Neural cell (in vitro differentiated cells): ENCODE measurements around the gene PIP5K1B. TPM values are rescaled to one million over a fixed set of nuclear protein-coding genes. Genes with fewer than 3 reads are reported as not detected.

ENCODE experiments used
- H2AFZ ChIP-seq: fragments of 200-600, 300-800 bp; sonication (generic), shearing (Covaris generic); 2 replicates; pipeline ENCODE4 v1.6.0; 2014; ENCODE audit warnings: low read depth, mild to moderate bottlenecking, antibody characterized with exemption, low read length, moderate library complexity
- H3F3A ChIP-seq: fragments of 200-600 bp; shearing (Covaris generic); 2 replicates; pipeline ENCODE4 v1.6.1; 2016; ENCODE audit warnings: mild to moderate bottlenecking, moderate library complexity, mixed read lengths, antibody characterized with exemption, low read length; ENCODE audit not compliant: insufficient read depth, poor library complexity, severe bottlenecking
- H3K27ac ChIP-seq: fragments of 200-600, 300-800 bp; sonication (generic), shearing (Covaris generic); 2 replicates; pipeline ENCODE4 v1.5.1; 2014; ENCODE audit warnings: mild to moderate bottlenecking, low read length, moderate library complexity
- H3K27me3 ChIP-seq: fragments of 300-800, 200-600 bp; sonication (generic), shearing (Covaris generic); 2 replicates; pipeline ENCODE4 v1.6.0; 2014; ENCODE audit warnings: mild to moderate bottlenecking, low read depth, low read length, moderate library complexity; ENCODE audit not compliant: insufficient read depth
- H3K36me3 ChIP-seq: fragments of 300-800, 200-600 bp; sonication (generic), shearing (Covaris generic); 2 replicates; pipeline ENCODE4 v1.5.1; 2014; ENCODE audit warnings: mild to moderate bottlenecking, antibody characterized with exemption, low read length, moderate library complexity; ENCODE audit not compliant: insufficient read depth
- H3K4me2 ChIP-seq: fragments of 300-800, 200-600 bp; sonication (generic), shearing (Covaris generic); 2 replicates; pipeline ENCODE4 v1.6.0; 2014; ENCODE audit warnings: mild to moderate bottlenecking, low read length
- H3K4me3 ChIP-seq: fragments of 300-800, 200-600 bp; sonication (generic), shearing (Covaris generic); 2 replicates; pipeline ENCODE4 v1.5.1; 2014; ENCODE audit warnings: mild to moderate bottlenecking, low read length, moderate library complexity
- H3K79me2 ChIP-seq: fragments of 200-600 bp; shearing (Covaris generic); replicated peaks from 2 replicates; pipeline ENCODE4 v1.6.0; 2014; ENCODE audit warnings: mild to moderate bottlenecking, low read length, moderate library complexity; ENCODE audit not compliant: insufficient read depth
- H3K9ac ChIP-seq: fragments of 300-800, 200-600 bp; sonication (generic), shearing (Covaris generic); 2 replicates; pipeline ENCODE4 v1.6.1; 2016; ENCODE audit warnings: mild to moderate bottlenecking, low read length, mixed read lengths
- H3K9me2 ChIP-seq: fragments of 200-600 bp; shearing (Covaris generic); 2 replicates; pipeline ENCODE4 v1.6.1; 2016; ENCODE audit warnings: mild to moderate bottlenecking, low read length, mixed read lengths; ENCODE audit not compliant: insufficient read depth
- H3K9me3 ChIP-seq: fragments of 200-600, 300-800 bp; sonication (generic), shearing (Covaris generic); 2 replicates; pipeline ENCODE4 v1.6.1; 2016; ENCODE audit warnings: mild to moderate bottlenecking, mixed run types, low read length, moderate library complexity, mixed read lengths
- H4K20me1 ChIP-seq: fragments of 200-600 bp; shearing (Covaris generic); 2 replicates; pipeline ENCODE4 v1.6.1; 2016; ENCODE audit warnings: mild to moderate bottlenecking, mixed run types; ENCODE audit not compliant: insufficient read depth
- EP300 ChIP-seq: fragments of 450-650 bp; conservative IDR thresholded peaks from 2 replicates; pipeline ENCODE4 v1.6.1; 2014; ENCODE audit warnings: antibody characterized with exemption, mild to moderate bottlenecking, moderate library complexity; ENCODE audit not compliant: poor library complexity, severe bottlenecking
- EZH2 ChIP-seq: fragments of 200-600, 300-800 bp; shearing (Covaris generic), sonication (generic); IDR thresholded peaks from 2 replicates; pipeline ENCODE4 v1.6.1; 2014; ENCODE audit warnings: antibody characterized with exemption, low read length, borderline replicate concordance, mild to moderate bottlenecking; ENCODE audit not compliant: insufficient read depth, poor library complexity, severe bottlenecking
- MXI1 ChIP-seq: fragments of 450-650 bp; conservative IDR thresholded peaks from 2 replicates; pipeline ENCODE4 v1.6.1; 2014; ENCODE audit warnings: antibody characterized with exemption, mild to moderate bottlenecking; ENCODE audit not compliant: poor library complexity, severe bottlenecking
- POLR2AphosphoS5 ChIP-seq: IDR thresholded peaks from 2 replicates; pipeline ENCODE4 v1.6.1; 2012
- RAD21 ChIP-seq: fragments of 450-650 bp; conservative IDR thresholded peaks from 2 replicates; pipeline ENCODE4 v1.6.1; 2014; ENCODE audit warnings: antibody characterized with exemption, mild to moderate bottlenecking, moderate library complexity
- SMC3 ChIP-seq: fragments of 450-650 bp; conservative IDR thresholded peaks from 2 replicates; pipeline ENCODE4 v1.6.1; 2014; ENCODE audit warnings: antibody characterized with exemption, mild to moderate bottlenecking, moderate library complexity; ENCODE audit not compliant: poor library complexity
- TAF1 ChIP-seq: IDR thresholded peaks from 2 replicates; pipeline ENCODE4 v1.6.1; 2012; ENCODE audit warnings: low read depth
- polyA plus RNA-seq: library from polyadenylated mRNA; depleted of rRNA; stranded (reverse); fragments of >200 nt; gene quantifications from 2 replicates; pipeline ENCODE4 v1.2.3, GENCODE V29; 2014
- TF ChIP-seq, protein P1 (sequence below): fragments of 450-650 bp; IDR thresholded peaks from 2 replicates; pipeline ENCODE4 v1.5.1; 2014; ENCODE audit warnings: antibody characterized with exemption, mild to moderate bottlenecking, moderate library complexity; ENCODE audit not compliant: poor library complexity, severe bottlenecking
- TF ChIP-seq, protein P2 (sequence below): IDR thresholded peaks from 2 replicates; pipeline ENCODE4 v1.6.1; 2012; ENCODE audit warnings: borderline replicate concordance

Gene PIP5K1B
- polyA plus RNA-seq, 1 donor from 2014 or later: 1.5 TPM

DNA sequence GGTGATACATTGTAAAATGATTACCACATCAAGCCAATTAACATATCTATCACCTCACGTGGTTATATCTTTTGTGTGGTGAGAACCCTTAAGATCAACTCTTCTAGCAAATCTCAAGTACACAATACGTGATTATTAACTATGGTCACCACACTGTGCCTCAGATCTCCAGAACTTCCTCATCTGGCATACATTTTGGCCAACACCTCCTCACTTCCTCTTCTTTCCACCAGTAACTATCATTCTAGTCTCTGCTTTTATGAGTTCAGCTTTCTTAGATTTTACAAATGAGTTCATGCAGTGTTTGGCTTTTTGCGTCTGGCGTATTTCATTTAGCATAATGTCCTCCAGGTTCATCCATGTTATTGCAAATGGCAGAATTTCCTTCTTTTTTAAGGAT is 273.0 kb downstream of the PIP5K1B start:
- TF ChIP-seq RAD21 (no peak), POLR2AphosphoS5 (no peak), MXI1 (no peak), SMC3 (no peak), TAF1 (no peak), EZH2 (no peak), EP300 (no peak)
- TF ChIP-seq, protein P1, sequence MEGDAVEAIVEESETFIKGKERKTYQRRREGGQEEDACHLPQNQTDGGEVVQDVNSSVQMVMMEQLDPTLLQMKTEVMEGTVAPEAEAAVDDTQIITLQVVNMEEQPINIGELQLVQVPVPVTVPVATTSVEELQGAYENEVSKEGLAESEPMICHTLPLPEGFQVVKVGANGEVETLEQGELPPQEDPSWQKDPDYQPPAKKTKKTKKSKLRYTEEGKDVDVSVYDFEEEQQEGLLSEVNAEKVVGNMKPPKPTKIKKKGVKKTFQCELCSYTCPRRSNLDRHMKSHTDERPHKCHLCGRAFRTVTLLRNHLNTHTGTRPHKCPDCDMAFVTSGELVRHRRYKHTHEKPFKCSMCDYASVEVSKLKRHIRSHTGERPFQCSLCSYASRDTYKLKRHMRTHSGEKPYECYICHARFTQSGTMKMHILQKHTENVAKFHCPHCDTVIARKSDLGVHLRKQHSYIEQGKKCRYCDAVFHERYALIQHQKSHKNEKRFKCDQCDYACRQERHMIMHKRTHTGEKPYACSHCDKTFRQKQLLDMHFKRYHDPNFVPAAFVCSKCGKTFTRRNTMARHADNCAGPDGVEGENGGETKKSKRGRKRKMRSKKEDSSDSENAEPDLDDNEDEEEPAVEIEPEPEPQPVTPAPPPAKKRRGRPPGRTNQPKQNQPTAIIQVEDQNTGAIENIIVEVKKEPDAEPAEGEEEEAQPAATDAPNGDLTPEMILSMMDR: no peak
- TF ChIP-seq, protein P2, sequence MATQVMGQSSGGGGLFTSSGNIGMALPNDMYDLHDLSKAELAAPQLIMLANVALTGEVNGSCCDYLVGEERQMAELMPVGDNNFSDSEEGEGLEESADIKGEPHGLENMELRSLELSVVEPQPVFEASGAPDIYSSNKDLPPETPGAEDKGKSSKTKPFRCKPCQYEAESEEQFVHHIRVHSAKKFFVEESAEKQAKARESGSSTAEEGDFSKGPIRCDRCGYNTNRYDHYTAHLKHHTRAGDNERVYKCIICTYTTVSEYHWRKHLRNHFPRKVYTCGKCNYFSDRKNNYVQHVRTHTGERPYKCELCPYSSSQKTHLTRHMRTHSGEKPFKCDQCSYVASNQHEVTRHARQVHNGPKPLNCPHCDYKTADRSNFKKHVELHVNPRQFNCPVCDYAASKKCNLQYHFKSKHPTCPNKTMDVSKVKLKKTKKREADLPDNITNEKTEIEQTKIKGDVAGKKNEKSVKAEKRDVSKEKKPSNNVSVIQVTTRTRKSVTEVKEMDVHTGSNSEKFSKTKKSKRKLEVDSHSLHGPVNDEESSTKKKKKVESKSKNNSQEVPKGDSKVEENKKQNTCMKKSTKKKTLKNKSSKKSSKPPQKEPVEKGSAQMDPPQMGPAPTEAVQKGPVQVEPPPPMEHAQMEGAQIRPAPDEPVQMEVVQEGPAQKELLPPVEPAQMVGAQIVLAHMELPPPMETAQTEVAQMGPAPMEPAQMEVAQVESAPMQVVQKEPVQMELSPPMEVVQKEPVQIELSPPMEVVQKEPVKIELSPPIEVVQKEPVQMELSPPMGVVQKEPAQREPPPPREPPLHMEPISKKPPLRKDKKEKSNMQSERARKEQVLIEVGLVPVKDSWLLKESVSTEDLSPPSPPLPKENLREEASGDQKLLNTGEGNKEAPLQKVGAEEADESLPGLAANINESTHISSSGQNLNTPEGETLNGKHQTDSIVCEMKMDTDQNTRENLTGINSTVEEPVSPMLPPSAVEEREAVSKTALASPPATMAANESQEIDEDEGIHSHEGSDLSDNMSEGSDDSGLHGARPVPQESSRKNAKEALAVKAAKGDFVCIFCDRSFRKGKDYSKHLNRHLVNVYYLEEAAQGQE: no peak
- H3K4me2 ChIP-seq: no peak overlapping the region

DNA sequence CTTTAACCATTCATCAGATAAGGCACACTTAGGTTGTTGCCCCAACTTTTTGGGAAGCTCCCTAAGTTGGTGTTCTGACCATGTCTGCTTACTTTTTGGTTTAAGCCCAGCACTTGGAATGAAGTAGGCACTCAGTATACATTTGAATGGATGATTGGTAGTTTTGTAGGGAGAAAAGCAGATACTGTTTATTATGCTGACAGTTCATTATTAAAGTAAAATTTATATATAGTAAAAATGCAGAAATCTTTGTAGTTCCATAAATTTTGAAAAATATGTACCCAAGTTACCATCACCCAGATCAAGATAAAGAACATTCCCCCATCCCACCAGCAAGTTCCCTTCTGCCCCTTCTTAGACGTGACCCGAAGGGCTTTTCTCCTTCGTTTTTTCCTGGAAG is 273.5 kb downstream of the PIP5K1B start:
- Histone ChIP-seq H3K9me2 (no peaks in the 10 kb centered on the region), H3K27ac (no peak overlapping the region), H3F3A (no peaks in the 10 kb centered on the region), H3K9me3 (peaks cover 6% of the 10 kb centered on the region), H3K27me3 (no peaks in the 10 kb centered on the region), H3K36me3 (no peaks in the 10 kb centered on the region), H4K20me1 (no peaks in the 10 kb centered on the region), H3K4me3 (no peak overlapping the region), H3K4me2 (no peak overlapping the region), H3K79me2 (no peaks in the 10 kb centered on the region), H2AFZ (no peak overlapping the region), H3K9ac (no peak overlapping the region)
- TF ChIP-seq MXI1 (no peak), POLR2AphosphoS5 (no peak), EZH2 (no peak), EP300 (no peak), TAF1 (no peak), SMC3 (no peak), RAD21 (no peak)
- TF ChIP-seq, protein P2: no peak
- TF ChIP-seq, protein P1: no peak

More for the DNA sequence above, 273.0 kb downstream of the PIP5K1B start:
- H3K9me2 ChIP-seq: no peaks in the 10 kb centered on the region
- H3K4me3 ChIP-seq: no peak overlapping the region
- H3K27ac ChIP-seq: no peak overlapping the region
- H3K27me3 ChIP-seq: no peaks in the 10 kb centered on the region
- H3K36me3 ChIP-seq: no peaks in the 10 kb centered on the region
- H3K9ac ChIP-seq: no peak overlapping the region
- H4K20me1 ChIP-seq: no peaks in the 10 kb centered on the region
- no peaks in the 10 kb centered on the region for H3F3A ChIP-seq
- no peak overlapping the region for H2AFZ ChIP-seq
- no peaks in the 10 kb centered on the region for H3K79me2 ChIP-seq
- peaks cover 6% of the 10 kb centered on the region for H3K9me3 ChIP-seq
